SU-DHL-6 (cell line): ENCODE measurements around the gene CRMP1.

Source experiments
- H2AFZ ChIP-seq: fragments of 200-600 bp; sonication (generic); 2 replicates; pipeline ENCODE4 v1.6.1; 2014; ENCODE audit warnings: low read depth, mild to moderate bottlenecking, moderate library complexity, mixed read lengths, antibody characterized with exemption, low read length; ENCODE audit not compliant: severe bottlenecking
- H3F3A ChIP-seq: fragments of 200-600 bp; shearing (Covaris generic); 2 replicates; pipeline ENCODE4 v1.6.0; 2016; ENCODE audit warnings: antibody characterized with exemption, mild to moderate bottlenecking; ENCODE audit not compliant: insufficient read depth
- H3K27ac ChIP-seq: fragments of 200-600 bp; sonication (generic); 2 replicates; pipeline ENCODE4 v1.5.1; 2016; ENCODE audit warnings: low read depth, mild to moderate bottlenecking, low read length, moderate library complexity, mixed read lengths
- H3K27me3 ChIP-seq: fragments of 200-600 bp; sonication (generic), shearing (Covaris generic); 2 replicates; pipeline ENCODE4 v1.6.0; 2014; ENCODE audit warnings: mild to moderate bottlenecking, low read length
- H3K36me3 ChIP-seq: fragments of 200-600 bp; sonication (generic); 2 replicates; pipeline ENCODE4 v1.6.1; 2014; ENCODE audit warnings: mild to moderate bottlenecking, low read length, mixed read lengths
- H3K4me2 ChIP-seq: fragments of 300-600, 200-600 bp; shearing (Covaris generic), sonication (generic); 2 replicates; pipeline ENCODE4 v1.6.0; 2014; ENCODE audit warnings: low read length, low read depth, mild to moderate bottlenecking; ENCODE audit not compliant: poor library complexity, severe bottlenecking
- H3K4me3 ChIP-seq: fragments of 200-600 bp; sonication (generic); 2 replicates; pipeline ENCODE4 v1.5.1; 2014; ENCODE audit warnings: antibody characterized with exemption, low read length, mild to moderate bottlenecking, mixed read lengths; ENCODE audit not compliant: insufficient read depth, poor library complexity, severe bottlenecking
- H3K79me2 ChIP-seq: fragments of 200-600 bp; sonication (generic); 2 replicates; pipeline ENCODE4 v1.6.1; 2014; ENCODE audit warnings: mild to moderate bottlenecking, low read length, moderate library complexity; ENCODE audit not compliant: insufficient read depth
- H3K9ac ChIP-seq: fragments of 200-600 bp; sonication (generic); 2 replicates; pipeline ENCODE4 v1.7.0; 2014; ENCODE audit warnings: mild to moderate bottlenecking, low read length
- H3K9me2 ChIP-seq: fragments of 200-600 bp; sonication (generic); replicated peaks from 2 replicates; pipeline ENCODE4 v1.6.1; 2014; ENCODE audit warnings: low read length; ENCODE audit not compliant: insufficient read depth
- H3K9me3 ChIP-seq: fragments of 200-600 bp; sonication (generic); 2 replicates; pipeline ENCODE4 v1.6.1; 2014; ENCODE audit warnings: low read length, mixed read lengths; ENCODE audit not compliant: insufficient read depth
- H4K20me1 ChIP-seq: fragments of 200-600 bp; sonication (generic); 2 replicates; pipeline ENCODE4 v1.6.1; 2014; ENCODE audit warnings: low read depth, mild to moderate bottlenecking, antibody characterized with exemption, low read length, moderate library complexity, mixed read lengths
- EZH2phosphoT487 ChIP-seq: fragments of 200-600 bp; sonication (generic), shearing (Covaris generic); conservative IDR thresholded peaks from 2 replicates; pipeline ENCODE4 v1.6.1; 2018; ENCODE audit warnings: mild to moderate bottlenecking, antibody characterized with exemption, low read length, moderate library complexity, mixed read lengths
- TF ChIP-seq, protein P1 (sequence below): fragments of 200-600 bp; sonication (generic); IDR thresholded peaks from one replicate; pipeline ENCODE4 v1.5.1; 2017; ENCODE audit warnings: antibody characterized with exemption, mild to moderate bottlenecking, low read length, moderate library complexity; ENCODE audit not compliant: insufficient read depth, poor library complexity, severe bottlenecking

The CRMP1 gene

DNA sequence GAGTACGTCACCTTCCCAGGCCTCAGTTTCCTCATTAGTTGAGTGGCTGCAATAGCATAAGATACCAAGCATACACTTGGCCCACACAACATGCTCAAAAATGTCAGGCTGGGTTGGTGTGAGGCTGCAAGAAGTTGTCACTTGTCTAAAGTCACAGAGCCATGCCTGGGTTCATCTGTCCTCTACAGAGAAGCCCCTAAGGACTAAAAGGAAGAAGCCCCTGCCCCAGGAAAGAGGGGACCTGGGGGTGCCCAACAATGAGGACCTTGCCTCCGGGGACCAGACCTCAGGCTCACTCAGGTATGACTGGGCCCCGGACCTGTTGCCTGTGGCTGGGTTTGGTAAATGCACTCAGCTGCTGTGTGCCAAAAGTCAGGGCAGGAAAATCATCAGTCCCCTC lies 82.7 kb downstream of the CRMP1 start:
- H3K4me2 ChIP-seq: no peak overlapping the region
- H3K9ac ChIP-seq: no peak overlapping the region
- H4K20me1 ChIP-seq: no peaks in the 10 kb centered on the region
- no peaks in the 10 kb centered on the region for H3K27me3 ChIP-seq
- TF ChIP-seq EZH2phosphoT487: no peak
- TF ChIP-seq, protein P1, sequence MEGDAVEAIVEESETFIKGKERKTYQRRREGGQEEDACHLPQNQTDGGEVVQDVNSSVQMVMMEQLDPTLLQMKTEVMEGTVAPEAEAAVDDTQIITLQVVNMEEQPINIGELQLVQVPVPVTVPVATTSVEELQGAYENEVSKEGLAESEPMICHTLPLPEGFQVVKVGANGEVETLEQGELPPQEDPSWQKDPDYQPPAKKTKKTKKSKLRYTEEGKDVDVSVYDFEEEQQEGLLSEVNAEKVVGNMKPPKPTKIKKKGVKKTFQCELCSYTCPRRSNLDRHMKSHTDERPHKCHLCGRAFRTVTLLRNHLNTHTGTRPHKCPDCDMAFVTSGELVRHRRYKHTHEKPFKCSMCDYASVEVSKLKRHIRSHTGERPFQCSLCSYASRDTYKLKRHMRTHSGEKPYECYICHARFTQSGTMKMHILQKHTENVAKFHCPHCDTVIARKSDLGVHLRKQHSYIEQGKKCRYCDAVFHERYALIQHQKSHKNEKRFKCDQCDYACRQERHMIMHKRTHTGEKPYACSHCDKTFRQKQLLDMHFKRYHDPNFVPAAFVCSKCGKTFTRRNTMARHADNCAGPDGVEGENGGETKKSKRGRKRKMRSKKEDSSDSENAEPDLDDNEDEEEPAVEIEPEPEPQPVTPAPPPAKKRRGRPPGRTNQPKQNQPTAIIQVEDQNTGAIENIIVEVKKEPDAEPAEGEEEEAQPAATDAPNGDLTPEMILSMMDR: no peak
- H2AFZ ChIP-seq: no peak overlapping the region
- H3K9me3 ChIP-seq: no peaks in the 10 kb centered on the region
- no peaks in the 10 kb centered on the region for H3K36me3 ChIP-seq
- no peaks in the 10 kb centered on the region for H3F3A ChIP-seq
- no peaks in the 10 kb centered on the region for H3K9me2 ChIP-seq
- H3K27ac ChIP-seq: no peak overlapping the region
- H3K4me3 ChIP-seq: no peak overlapping the region
- H3K79me2 ChIP-seq: no peaks in the 10 kb centered on the region

- Histone ChIP-seq H3K4me2 (no peak overlapping the region), H3K9me2 (no peaks in the 10 kb centered on the region), H4K20me1 (no peaks in the 10 kb centered on the region), H3K9me3 (no peaks in the 10 kb centered on the region), H3K27ac (no peak overlapping the region), H3K79me2 (no peaks in the 10 kb centered on the region), H3K36me3 (no peaks in the 10 kb centered on the region), H3F3A (no peaks in the 10 kb centered on the region), H3K4me3 (no peak overlapping the region), H3K27me3 (no peaks in the 10 kb centered on the region), H2AFZ (no peak overlapping the region), H3K9ac (no peak overlapping the region)
- TF ChIP-seq, protein P1: no peak
- TF ChIP-seq EZH2phosphoT487: no peak
Observed at GRCh38 chr4:5809216-5809776, 83.6 kb downstream of the CRMP1 start.

- Histone ChIP-seq H3K9ac (no peak overlapping the region), H3K4me3 (no peak overlapping the region), H3K36me3 (no peaks in the 10 kb centered on the region), H3K9me2 (no peaks in the 10 kb centered on the region), H3F3A (no peaks in the 10 kb centered on the region), H3K9me3 (no peaks in the 10 kb centered on the region), H3K27ac (no peak overlapping the region), H3K79me2 (no peaks in the 10 kb centered on the region), H3K4me2 (no peak overlapping the region), H2AFZ (no peak overlapping the region), H4K20me1 (no peaks in the 10 kb centered on the region), H3K27me3 (no peaks in the 10 kb centered on the region)
- no peak for TF ChIP-seq EZH2phosphoT487
- TF ChIP-seq, protein P1: no peak
Observed at GRCh38 chr4:5808081-5808741, 84.7 kb downstream of the CRMP1 start.
